HG02981 (cell line): ENCODE data around the gene CSMD2.

ENCODE experiments used
- ATAC-seq: cut with Tn5 transposase; IDR thresholded peaks from one replicate; pipeline ENCODE4 v1.9.1; 2021; ENCODE audit warnings: mild to moderate bottlenecking, moderate library complexity; ENCODE audit not compliant: unreplicated experiment

The CSMD2 gene

GRCh38 chr1:33914531-33914930 is 250.5 kb downstream of the CSMD2 start:
- ATAC-seq, result no peak

GRCh38 chr1:33908324-33908956 is 256.6 kb downstream of the CSMD2 start:
- no peak for ATAC-seq

- ATAC-seq, result no peak
Measured at GRCh38 chr1:33906156-33906555, 258.9 kb downstream of the CSMD2 start.

- no peak for ATAC-seq
Measured at GRCh38 chr1:33905241-33905640, 259.8 kb downstream of the CSMD2 start.

GRCh38 chr1:33903210-33903589 is 261.8 kb downstream of the CSMD2 start:
- ATAC-seq, result peak; percentile 70

- peak; percentile 81 for ATAC-seq
Measured at GRCh38 chr1:33902486-33903209, 262.4 kb downstream of the CSMD2 start.

GRCh38 chr1:33899746-33900145 is 265.3 kb downstream of the CSMD2 start:
- no peak for ATAC-seq

GRCh38 chr1:33898881-33899280 is 266.1 kb downstream of the CSMD2 start:
- ATAC-seq, result no peak

GRCh38 chr1:33898406-33898805 is 266.6 kb downstream of the CSMD2 start:
- no peak for ATAC-seq

- no peak for ATAC-seq
Measured at GRCh38 chr1:33897092-33897725, 267.8 kb downstream of the CSMD2 start.

GRCh38 chr1:33895976-33896375 is 269.1 kb downstream of the CSMD2 start:
- no peak for ATAC-seq

- no peak for ATAC-seq
Measured at GRCh38 chr1:33895396-33895795, 269.6 kb downstream of the CSMD2 start.

GRCh38 chr1:33893147-33893830 is 271.7 kb downstream of the CSMD2 start:
- no peak for ATAC-seq

- ATAC-seq, result no peak
Measured at GRCh38 chr1:33886496-33886895, 278.5 kb downstream of the CSMD2 start.

- ATAC-seq, result no peak
Measured at GRCh38 chr1:33880305-33880704, 284.7 kb downstream of the CSMD2 start.

GRCh38 chr1:33878392-33878791 is 286.6 kb downstream of the CSMD2 start:
- no peak for ATAC-seq

GRCh38 chr1:33876970-33877650 is 287.9 kb downstream of the CSMD2 start:
- no peak for ATAC-seq

- ATAC-seq, result no peak
Measured at GRCh38 chr1:33875862-33876261, 289.2 kb downstream of the CSMD2 start.

- ATAC-seq, result no peak
Measured at GRCh38 chr1:33874636-33875035, 290.4 kb downstream of the CSMD2 start.

- ATAC-seq, result no peak
Measured at GRCh38 chr1:33872683-33873082, 292.3 kb downstream of the CSMD2 start.

GRCh38 chr1:33872275-33872674 is 292.8 kb downstream of the CSMD2 start:
- no peak for ATAC-seq
